Upper lobe of right lung (tissue), 1 donor: ENCODE measurements around the gene A1BG. TPM values are rescaled to one million over a fixed set of nuclear protein-coding genes. Genes with fewer than 3 reads are reported as not detected.

Source experiments
- ATAC-seq: fragments of 200-7000 bp; cut with Tn5 transposase; one replicate; pipeline ENCODE4 v1.9.1; 2020; ENCODE audit warnings: mild to moderate bottlenecking, moderate library complexity
- DNase-seq: peaks from one replicate; pipeline ENCODE4 v3.0.0-alpha.2; 2020
- H3K27ac ChIP-seq: fragments of 200-600 bp; one replicate; pipeline ENCODE4 v1.8.0; 2022
- H3K27me3 ChIP-seq: fragments of 200-600 bp; one replicate; pipeline ENCODE4 v1.8.0; 2022; ENCODE audit warnings: mild to moderate bottlenecking
- H3K36me3 ChIP-seq: fragments of 200-600 bp; one replicate; pipeline ENCODE4 v1.8.0; 2022
- H3K4me1 ChIP-seq: fragments of 200-600 bp; one replicate; pipeline ENCODE4 v1.8.0; 2022
- H3K4me3 ChIP-seq: fragments of 200-600 bp; one replicate; pipeline ENCODE4 v1.8.0; 2022; ENCODE audit warnings: mild to moderate bottlenecking
- H3K9me3 ChIP-seq: fragments of 200-600 bp; one replicate; pipeline ENCODE4 v1.8.0; 2022
- CTCF ChIP-seq: fragments of 200-600 bp; IDR thresholded peaks from one replicate; pipeline ENCODE4 v1.8.0; 2022; ENCODE audit warnings: antibody characterized with exemption
- intact Hi-C: fragments of 100-400 bp; cut with DNase I; formaldehyde crosslinking; loops from one replicate; pipeline ENCODE4 v1.11.0; 2022
- total RNA-seq: library from RNA; stranded (reverse); fragmentation: NEBNext Ultra II Directional; extraction: Animal tissue kit (Norgen Biotek cat#: 25700); gene quantifications from one replicate; pipeline ENCODE4 v1.2.1, GENCODE V29; 2021
- donor health status: DM: no; HTN: yes; CAD: no; lungs with severe emphysema.

The A1BG gene
- total RNA-seq, 1 donor from 2014 or later, result 12.7 TPM

- Histone ChIP-seq H3K9me3 (no peaks in the 10 kb centered on the region), H3K36me3 (peaks cover 4% of the 10 kb centered on the region), H3K27ac (no peak overlapping the region), H3K4me3 (no peak overlapping the region), H3K27me3 (peaks cover 11% of the 10 kb centered on the region), H3K4me1 (peaks cover 19% of the 10 kb centered on the region)
- ATAC-seq (no peak), DNase-seq (no peak)
- no peak for TF ChIP-seq CTCF
- intact Hi-C loops, result no loop called here
Observed at GRCh38 chr19:58399903-58400302, 46.6 kb upstream of the A1BG start.

- Histone ChIP-seq H3K27me3 (peaks cover 11% of the 10 kb centered on the region), H3K36me3 (peaks cover 18% of the 10 kb centered on the region), H3K4me3 (no peak overlapping the region), H3K4me1 (peaks cover 19% of the 10 kb centered on the region), H3K9me3 (no peaks in the 10 kb centered on the region), H3K27ac (no peak overlapping the region)
- ATAC-seq, result no peak
- intact Hi-C loops, result no loop called here
- no peak for DNase-seq
- TF ChIP-seq CTCF, result no peak
Observed at GRCh38 chr19:58398545-58398944, 45.3 kb upstream of the A1BG start.

- Histone ChIP-seq H3K27me3 (peaks cover 11% of the 10 kb centered on the region), H3K27ac (no peak overlapping the region), H3K4me3 (no peak overlapping the region), H3K9me3 (no peaks in the 10 kb centered on the region), H3K36me3 (peaks cover 23% of the 10 kb centered on the region), H3K4me1 (peaks cover 19% of the 10 kb centered on the region)
- ATAC-seq, result no peak
- intact Hi-C loops, result no loop called here
- TF ChIP-seq CTCF, result no peak
- no peak for DNase-seq
Observed at GRCh38 chr19:58398087-58398486, 44.8 kb upstream of the A1BG start.

- intact Hi-C loops, result no loop called here
- Histone ChIP-seq H3K27me3 (peaks cover 11% of the 10 kb centered on the region), H3K4me1 (peaks cover 19% of the 10 kb centered on the region), H3K4me3 (no peak overlapping the region), H3K27ac (no peak overlapping the region), H3K9me3 (no peaks in the 10 kb centered on the region), H3K36me3 (peaks cover 28% of the 10 kb centered on the region)
- TF ChIP-seq CTCF, result no peak
- ATAC-seq (no peak), DNase-seq (no peak)
Observed at GRCh38 chr19:58397533-58398037, 44.3 kb upstream of the A1BG start.

- intact Hi-C loops, result no loop called here
- ATAC-seq (no peak), DNase-seq (no peak)
- H3K9me3 ChIP-seq, result no peaks in the 10 kb centered on the region
- peaks cover 16% of the 10 kb centered on the region for H3K4me1 ChIP-seq
- no peak overlapping the region for H3K4me3 ChIP-seq
- H3K36me3 ChIP-seq, result peaks cover 34% of the 10 kb centered on the region
- TF ChIP-seq CTCF, result no peak
- no peak overlapping the region for H3K27ac ChIP-seq
- H3K27me3 ChIP-seq, result peaks cover 11% of the 10 kb centered on the region
Observed at GRCh38 chr19:58396691-58397532, 43.6 kb upstream of the A1BG start.
